Colon (tissue), 2 donors: ENCODE data around the gene DISP2.

Experiments used
- FAIRE-seq: peaks from 2 replicates; lab custom pipeline; 2012; peaks lifted over from hg19 to GRCh38; lab: Jason Lieb, UNC
- donor health status: control.
- donor health status: control.

The DISP2 gene

GRCh38 chr15:40325700-40326099 lies 32.3 kb upstream of the DISP2 start:
- FAIRE-seq, result no peak

GRCh38 chr15:40327457-40327856 lies 30.6 kb upstream of the DISP2 start:
- no peak for FAIRE-seq

- no peak for FAIRE-seq
Observed at GRCh38 chr15:40328176-40328575, 29.8 kb upstream of the DISP2 start.

DNA sequence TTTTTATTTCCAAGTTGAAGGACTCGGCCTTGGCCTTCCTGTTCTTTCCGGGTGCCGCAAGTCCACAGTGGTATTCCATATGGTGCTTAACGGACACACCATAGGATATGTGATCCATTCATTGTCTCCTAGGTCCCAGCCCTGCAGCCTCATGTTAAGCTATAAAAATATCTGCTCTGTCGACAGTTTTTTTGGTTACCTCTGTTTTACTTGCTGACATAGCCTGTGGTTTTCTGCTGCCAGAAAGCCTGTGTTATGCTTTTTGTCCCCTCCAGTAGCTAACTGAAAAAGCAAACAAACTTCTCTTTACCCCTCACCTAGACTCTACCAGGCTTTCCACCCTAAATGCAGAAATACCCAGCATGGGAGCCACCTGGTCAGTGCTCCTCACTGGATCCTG lies 29.3 kb upstream of the DISP2 start:
- no peak for FAIRE-seq

DNA sequence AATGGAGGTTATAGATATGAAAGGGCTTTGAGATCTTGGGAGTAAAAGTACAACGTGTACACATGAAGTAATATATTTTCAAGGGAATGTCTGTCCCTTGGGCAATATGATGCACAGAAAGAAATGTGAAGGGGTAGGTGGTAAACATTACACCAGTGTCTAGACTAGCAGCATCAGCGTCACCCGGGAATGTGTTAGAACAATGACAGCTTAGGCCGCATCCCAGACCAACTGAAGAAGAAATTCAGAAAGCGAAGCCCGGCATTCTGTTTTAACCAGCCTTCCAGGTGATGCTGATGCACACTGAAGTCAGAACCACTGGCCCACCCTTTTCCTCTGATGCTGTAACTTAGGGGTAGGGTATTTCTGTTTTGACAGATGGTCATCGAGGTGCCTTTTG lies 28.2 kb upstream of the DISP2 start:
- FAIRE-seq, result no peak

GRCh38 chr15:40330368-40330836 lies 27.6 kb upstream of the DISP2 start:
- FAIRE-seq, result no peak

- FAIRE-seq, result no peak
Observed at GRCh38 chr15:40331026-40331425, 27.0 kb upstream of the DISP2 start.

- no peak for FAIRE-seq
Observed at GRCh38 chr15:40331637-40332036, 26.4 kb upstream of the DISP2 start.

DNA sequence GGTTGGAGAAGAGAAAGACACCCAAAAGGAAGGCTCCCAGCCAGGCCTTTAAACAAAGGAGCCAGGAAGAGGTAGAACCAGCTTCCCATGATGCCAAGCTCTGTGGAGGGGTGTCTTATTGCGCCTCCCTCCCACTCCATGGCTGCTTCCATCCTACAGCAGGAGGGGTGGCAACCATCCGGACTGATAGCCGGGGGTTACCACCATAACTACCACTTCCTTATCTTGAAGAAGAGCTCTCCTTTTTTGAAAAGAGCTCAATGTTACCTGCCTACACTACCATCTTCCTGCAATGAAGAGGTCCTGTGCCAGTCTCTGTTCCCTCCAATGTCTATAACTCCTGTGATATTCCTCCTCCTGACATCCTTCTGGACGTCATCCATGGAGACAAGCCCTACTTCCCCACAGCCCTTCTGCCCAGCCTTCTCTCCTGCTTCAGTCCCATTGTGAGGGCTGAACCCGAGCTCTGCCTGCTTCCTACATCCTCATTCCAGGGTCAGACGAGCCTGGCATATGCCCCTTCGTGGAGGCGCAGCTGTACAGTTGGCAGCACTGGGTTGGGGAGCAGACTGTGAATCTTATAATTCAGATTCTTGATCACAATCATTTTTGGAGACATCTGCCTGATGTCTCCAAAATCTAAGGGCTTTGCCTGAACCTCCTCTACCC lies 25.8 kb upstream of the DISP2 start:
- FAIRE-seq, result no peak

DNA sequence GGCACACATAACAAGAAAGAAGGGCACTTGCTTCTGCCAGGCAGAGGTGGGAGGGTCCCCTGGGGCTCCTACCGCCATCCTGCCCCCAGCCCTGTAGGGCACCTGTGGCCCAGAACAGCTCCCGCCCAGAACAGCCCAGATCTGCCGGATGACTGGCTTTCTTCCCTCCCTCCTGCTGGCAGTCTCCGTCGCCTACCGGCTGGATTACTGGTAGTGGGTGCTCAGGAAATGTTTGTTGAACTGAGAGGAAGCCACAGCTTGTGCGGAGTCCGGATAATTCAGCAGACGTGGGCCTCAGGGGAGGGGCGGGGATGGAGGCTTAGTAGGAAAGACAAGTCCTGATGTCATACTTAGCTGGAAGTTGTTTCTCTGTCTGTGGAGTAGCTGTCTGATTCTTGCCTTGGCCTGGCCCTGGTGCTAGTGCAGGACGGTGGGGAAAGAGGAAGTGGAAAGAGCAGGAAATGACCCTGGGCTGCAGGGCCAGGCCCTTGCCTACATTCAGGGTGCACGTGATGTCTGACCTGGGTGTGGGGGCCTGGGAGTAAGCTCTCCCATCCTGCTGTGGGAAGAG lies 24.0 kb upstream of the DISP2 start:
- FAIRE-seq, result no peak

DNA sequence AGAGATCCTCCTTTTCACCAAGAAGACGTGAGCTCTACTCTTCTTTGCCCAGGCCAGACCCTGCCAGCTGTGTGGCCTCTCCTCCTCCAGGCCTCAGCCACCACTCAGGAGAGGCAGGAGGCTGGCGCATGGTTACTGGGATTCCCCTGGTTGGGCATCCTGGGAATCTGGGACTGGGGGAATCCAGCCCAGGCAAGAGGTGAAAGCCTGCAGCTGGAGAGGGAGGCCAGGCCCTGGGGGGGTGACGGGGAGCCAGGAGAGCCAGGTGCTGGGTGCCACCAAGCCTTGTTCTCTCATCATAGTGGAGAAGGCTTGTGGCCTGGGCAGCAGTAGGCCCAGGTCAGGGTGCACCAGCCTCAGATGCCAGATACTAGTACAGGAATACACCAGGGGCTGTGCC lies 23.5 kb upstream of the DISP2 start:
- no peak for FAIRE-seq

GRCh38 chr15:40334941-40335795 lies 22.9 kb upstream of the DISP2 start:
- no peak for FAIRE-seq

DNA sequence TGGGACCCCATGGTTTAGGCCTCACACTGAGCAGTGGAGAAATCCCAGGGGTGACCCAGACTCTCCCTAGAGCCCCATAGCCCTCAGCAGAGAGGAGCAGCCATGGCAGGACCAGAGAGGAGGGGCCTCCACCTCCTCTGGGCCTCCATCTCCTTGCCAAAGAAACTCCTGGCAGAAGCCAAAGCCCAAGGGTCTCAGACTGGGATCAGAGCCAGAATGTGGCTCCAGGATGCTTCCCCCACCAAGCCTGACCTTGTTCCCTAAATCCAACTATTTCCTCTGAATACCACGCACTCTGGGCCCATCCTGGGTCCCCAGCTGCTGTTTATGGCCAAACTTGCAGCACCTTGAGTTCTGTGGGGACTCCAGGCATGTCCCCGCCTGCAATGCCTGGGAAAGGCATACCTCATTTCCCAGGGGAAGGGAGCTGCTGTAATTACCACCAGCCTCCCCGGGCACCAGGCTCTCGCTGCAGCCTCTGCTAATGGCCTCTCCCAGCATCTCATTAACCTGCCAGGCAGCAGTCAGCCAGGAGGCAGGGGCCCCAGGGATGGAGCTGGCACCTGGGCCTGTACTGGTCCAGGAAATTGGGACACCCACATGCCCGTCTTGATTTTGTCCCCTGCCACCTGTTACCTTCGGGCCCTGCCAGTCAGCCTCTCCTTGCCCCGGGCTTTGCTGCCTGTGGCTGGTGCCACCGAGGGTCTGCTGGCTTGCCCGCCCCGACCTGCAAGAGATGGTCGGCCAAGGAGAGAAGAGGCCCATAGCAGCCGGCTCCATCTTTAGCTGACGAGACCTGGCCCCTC lies 21.9 kb upstream of the DISP2 start:
- no peak for FAIRE-seq

- FAIRE-seq, result no peak
Observed at GRCh38 chr15:40336744-40337122, 21.3 kb upstream of the DISP2 start.

DNA sequence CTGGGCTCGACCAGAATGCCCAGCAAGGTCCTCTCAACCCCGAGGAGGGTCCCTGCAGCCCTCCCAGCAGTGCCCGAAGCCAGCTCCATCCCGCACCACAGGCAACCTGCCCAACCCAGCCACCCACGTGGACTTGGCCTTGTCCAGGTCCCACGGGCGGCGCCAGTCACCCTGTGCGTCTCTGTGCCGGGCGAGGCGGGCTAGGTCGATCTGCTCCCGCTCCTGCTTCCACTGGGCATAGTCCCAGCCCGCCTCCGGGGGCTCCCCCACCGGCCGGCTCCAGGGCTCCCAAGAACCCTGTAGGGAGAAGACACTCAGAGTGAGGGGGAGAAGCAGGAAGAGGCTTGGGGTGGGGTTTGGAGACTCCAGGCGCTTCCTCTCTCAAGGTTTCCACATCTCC lies 20.4 kb upstream of the DISP2 start:
- FAIRE-seq, result no peak

DNA sequence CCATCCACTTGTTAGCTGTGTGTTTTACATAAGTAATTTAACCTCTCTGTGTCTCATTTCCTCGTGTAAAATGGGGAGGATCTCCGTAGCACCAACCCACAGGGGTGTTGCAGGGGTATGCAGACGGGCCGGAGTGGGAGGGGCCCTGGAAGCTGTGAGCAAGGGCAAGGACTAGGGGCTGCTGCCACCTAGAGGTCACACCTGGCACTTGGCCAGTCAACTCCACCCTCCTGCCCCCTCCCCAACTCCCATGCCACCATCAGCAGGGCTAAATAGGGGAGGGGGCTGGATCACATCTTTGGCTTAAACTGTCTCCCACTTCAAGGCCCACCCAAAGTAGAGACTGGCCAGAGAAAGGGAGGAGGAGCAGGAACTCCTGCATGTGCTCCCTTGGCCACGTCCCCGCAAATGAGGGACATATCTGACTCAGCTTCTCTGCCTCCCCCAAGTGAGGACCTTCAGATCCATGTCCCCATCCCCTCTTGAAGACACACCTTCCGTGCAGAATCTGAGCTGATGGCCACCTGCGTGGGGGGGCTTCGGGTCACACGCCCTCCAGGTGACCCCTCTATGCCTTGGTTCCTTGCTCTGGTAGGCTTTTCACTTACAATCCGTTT lies 19.9 kb upstream of the DISP2 start:
- FAIRE-seq, result no peak

GRCh38 chr15:40338921-40339620 lies 18.9 kb upstream of the DISP2 start:
- no peak for FAIRE-seq

- no peak for FAIRE-seq
Observed at GRCh38 chr15:40339621-40339945, 18.4 kb upstream of the DISP2 start.

DNA sequence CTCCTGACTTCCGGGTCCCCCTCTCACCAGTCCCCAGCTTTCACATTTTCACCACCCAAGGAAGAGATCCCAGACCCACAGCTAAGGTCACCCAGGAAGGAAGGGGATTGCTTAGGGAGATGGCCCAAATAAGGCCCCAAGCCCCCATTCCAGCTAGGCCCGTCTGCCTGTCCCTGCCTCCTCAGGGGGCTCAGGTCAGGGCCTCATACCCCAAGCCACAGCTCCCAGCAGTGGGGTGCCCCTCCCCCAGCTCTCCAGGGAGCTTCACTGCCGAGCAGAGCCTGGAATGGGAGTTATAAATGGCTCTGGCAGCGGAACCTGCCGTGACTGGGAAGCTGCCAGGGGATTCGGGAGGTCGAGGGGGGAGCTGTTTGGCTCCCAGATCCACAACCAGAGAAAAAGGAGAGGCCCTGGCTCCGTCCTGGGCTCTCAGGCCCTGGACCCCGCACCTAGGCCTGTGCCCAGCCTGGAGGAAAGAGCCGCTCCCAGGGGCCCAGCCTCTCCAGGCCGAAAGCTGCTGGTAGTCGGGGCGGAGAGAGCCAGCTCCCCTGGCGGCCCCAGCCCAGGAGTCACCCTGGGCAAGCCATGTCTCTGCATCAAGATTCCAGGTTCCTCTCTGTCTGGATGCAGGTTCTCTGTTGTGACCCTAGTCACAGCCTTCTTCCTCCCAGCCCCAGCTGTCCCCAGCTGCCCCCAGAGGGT lies 17.8 kb upstream of the DISP2 start:
- no peak for FAIRE-seq

GRCh38 chr15:40340740-40341400 lies 17.1 kb upstream of the DISP2 start, which contains the start of gene CCDC9B:
TSS of gene CCDC9B (minus strand) at chr15:40340939. CDS start at chr15:40340819, 120 bp downstream.
- no peak for FAIRE-seq
